HepG2 (cell line): Measurements from ENCODE around the gene MYEOV. TPM values are rescaled to one million over a fixed set of nuclear protein-coding genes. Genes with fewer than 3 reads are reported as not detected.

Experiments used
- ATAC-seq: fragments of 200-7000 bp; cut with Tn5 transposase; 3 replicates; pipeline ENCODE4 v1.9.1; 2020; ENCODE audit warnings: mild to moderate bottlenecking, moderate library complexity
- BruUV-seq: library from RNA; stranded (reverse); fragments of 400-500 nt; replicated peaks from 2 replicates; lab custom pipeline; 2021; lab: Mats Ljungman, UMichigan
- CTCF ChIA-PET: fragments of 300-600 bp; formaldehyde crosslinking; extraction: SDS; loops from one replicate; lab custom pipeline; 2021; ENCODE audit warnings: low total read pairs, inconsistent platforms, low intra/inter-chr PET ratio; lab: Yijun Ruan, JAX
- POLR2A ChIA-PET: fragments of 350-600 bp; sonication (Branson Sonifier 250); formaldehyde crosslinking; loops from one replicate; lab custom pipeline; 2020; ENCODE audit warnings: antibody characterized with exemption, inconsistent platforms; lab: Yijun Ruan, JAX
- DNase-seq: peaks from one replicate; pipeline ENCODE4 v3.0.0-alpha.2; 2015; ENCODE audit warnings: low spot score
- FAIRE-seq: peaks from 3 replicates; lab custom pipeline; 2011; peaks lifted over from hg19 to GRCh38; lab: Jason Lieb, UNC
- H2AFZ ChIP-seq: one replicate; pipeline ENCODE4 v1.6.1; 2011; ENCODE audit warnings: low read length, inconsistent platforms
- H3K27ac ChIP-seq: fragments of 300-600 bp; 3 replicates; pipeline ENCODE4 v1.8.0; 2011; ENCODE audit warnings: mixed run types, mild to moderate bottlenecking, mixed read lengths, low read length, inconsistent platforms; ENCODE audit not compliant: insufficient read depth; ENCODE audit errors: extremely low read length
- H3K27me3 ChIP-seq, 2 experiments: fragments of 200-600 bp in 1 of 2; 2 replicates in 1 of 2; 3 replicates in 1 of 2; pipeline versions ENCODE4 v1.6.0 to v1.8.0; 2011; ENCODE audit warnings: low read length in 2 of 2, mild to moderate bottlenecking in 2 of 2, moderate library complexity in 2 of 2, inconsistent platforms in 1 of 2; ENCODE audit not compliant: insufficient read depth in 2 of 2, control insufficient read depth in 1 of 2
- H3K36me3 ChIP-seq, 2 experiments: fragments of 200-600 bp in 1 of 2; replicated peaks in 1 of 2; 2 replicates in 1 of 2; 3 replicates in 1 of 2; pipeline versions ENCODE4 v1.5.1 to v1.8.0; 2011; ENCODE audit warnings: low read length in 2 of 2, inconsistent platforms in 1 of 2; ENCODE audit not compliant: insufficient read depth in 2 of 2, control insufficient read depth in 1 of 2
- H3K4me1 ChIP-seq: 2 replicates; pipeline ENCODE4 v1.5.1; 2012; ENCODE audit warnings: low read length, inconsistent platforms; ENCODE audit not compliant: insufficient read depth
- H3K4me2 ChIP-seq: 2 replicates; pipeline ENCODE4 v1.6.0; 2011; ENCODE audit warnings: low read depth, low read length, inconsistent platforms
- H3K4me3 ChIP-seq, 3 experiments: fragments of 200-600 bp in 1 of 3; sonication (generic), shearing (Covaris generic) in 1 of 3; replicated peaks in 1 of 3; 2 replicates each; pipeline ENCODE4 v1.5.1; 2011 to 2016; ENCODE audit warnings: low read length in 3 of 3, inconsistent platforms in 2 of 3, low read depth in 2 of 3, mild to moderate bottlenecking in 2 of 3, control low read depth in 1 of 3, mixed read lengths in 1 of 3; ENCODE audit not compliant: insufficient read depth in 1 of 3
- H3K79me2 ChIP-seq: one replicate; pipeline ENCODE4 v1.6.1; 2011; ENCODE audit warnings: low read length, inconsistent platforms; ENCODE audit not compliant: insufficient read depth
- H3K9ac ChIP-seq: 2 replicates; pipeline ENCODE4 v1.6.0; 2011; ENCODE audit warnings: mild to moderate bottlenecking, low read depth, low read length, inconsistent platforms; ENCODE audit not compliant: insufficient read depth
- H3K9me3 ChIP-seq: 2 replicates; pipeline ENCODE4 v1.5.1; 2012; ENCODE audit warnings: mild to moderate bottlenecking, low read length
- H4K20me1 ChIP-seq: 2 replicates; pipeline ENCODE4 v1.6.0; 2011; ENCODE audit warnings: inconsistent platforms, mild to moderate bottlenecking, low read length, moderate library complexity; ENCODE audit not compliant: insufficient read depth
- CBX1 ChIP-seq: IDR thresholded peaks from one replicate; pipeline ENCODE4 v1.6.1; 2016; ENCODE audit warnings: antibody characterized with exemption, low read depth
- HOXA7 ChIP-seq: sonication (generic); formaldehyde crosslinking; IDR thresholded peaks from 2 replicates; pipeline ENCODE4 v1.8.1; 2022; ENCODE audit warnings: mild to moderate bottlenecking, missing genetic modification reagents, moderate library complexity
- LCORL ChIP-seq, 2 experiments: fragments of 450-650 bp in 1 of 2; sonication (generic) in 1 of 2; formaldehyde crosslinking in 1 of 2; IDR thresholded peaks; 2 replicates each; pipeline versions ENCODE4 v1.5.0 to v1.6.1; 2017 to 2020; ENCODE audit warnings: antibody characterized with exemption in 1 of 2, missing genetic modification reagents in 1 of 2
- ZBTB8A ChIP-seq: sonication (generic); formaldehyde crosslinking; IDR thresholded peaks from 2 replicates; pipeline ENCODE4 v1.4.0; 2020; ENCODE audit warnings: mild to moderate bottlenecking, low read depth, missing genetic modification reagents, borderline replicate concordance
- ZNF256 ChIP-seq: sonication (generic); formaldehyde crosslinking; conservative IDR thresholded peaks from 2 replicates; pipeline ENCODE4 v1.4.0; 2020; ENCODE audit warnings: missing genetic modification reagents
- ZNF33A ChIP-seq: sonication (generic); formaldehyde crosslinking; IDR thresholded peaks from 2 replicates; pipeline ENCODE4 v1.5.1; 2020; ENCODE audit warnings: missing genetic modification reagents, mild to moderate bottlenecking, moderate library complexity, borderline replicate concordance
- ZSCAN9 ChIP-seq: IDR thresholded peaks from 2 replicates; pipeline ENCODE4 v1.6.1; 2016; ENCODE audit warnings: borderline replicate concordance
- WGBS: methylation state at CpG from one replicate; pipeline ENCODE4 v1.1.6; 2017; ENCODE audit warnings: low lambda C conversion rate; 5-methylcytosine and 5-hydroxymethylcytosine counted together
- in situ Hi-C: cut with HindIII; loops from 2 replicates; pipeline ENCODE4 v1.10.0; 2017; ENCODE audit warnings: low pct_unique_long_range_greater_than_20kb; ENCODE audit not compliant: extremely low pct_ligation_motif_present
- intact Hi-C: fragments of 100-400 bp; cut with micrococcal nuclease; formaldehyde crosslinking; loops from one replicate; pipeline ENCODE4 v1.10.0; 2022; ENCODE audit not compliant: unreplicated experiment
- polyA plus RNA-seq, 8 experiments: library from polyadenylated mRNA; depleted of rRNA in 3 of 8; stranded (reverse) in 7 of 8; unstranded in 1 of 8; fragments of >200 nt; fragmentation: Illumina TruSeq in 4 of 8; extraction: Trizol in 4 of 8; gene quantifications; 2 replicates each; pipeline versions ENCODE4 v1.2.1 to v1.2.3, GENCODE V29; 2011 to 2016; ENCODE audit warnings: low read depth in 4 of 8, missing spikeins in 1 of 8, mixed read lengths in 1 of 8; ENCODE audit not compliant: insufficient read depth in 1 of 8
- total RNA-seq, 5 experiments: library from RNA; depleted of rRNA; stranded (reverse); fragments of >200 nt; fragmentation: Illumina TruSeq; extraction: Trizol; gene quantifications; 2 replicates each; pipeline ENCODE4 v1.2.3, GENCODE V29; 2016; ENCODE audit warnings: low read depth in 1 of 5
- TF ChIP-seq, protein P1 (sequence below): IDR thresholded peaks from 2 replicates; pipeline ENCODE4 v1.6.1; 2016; ENCODE audit warnings: low read depth, control low read depth
- TF ChIP-seq, protein P2 (sequence below): sonication (generic); formaldehyde crosslinking; IDR thresholded peaks from 2 replicates; pipeline ENCODE4 v1.5.0; 2020; ENCODE audit warnings: mild to moderate bottlenecking, missing genetic modification reagents, borderline replicate concordance

Gene MYEOV
- total and polyA plus RNA-seq, 2 of the 13 experiments (the other 11 are each of a cell fraction or from before 2014, with no cell fraction given): 0.33 to 1.8 TPM

DNA sequence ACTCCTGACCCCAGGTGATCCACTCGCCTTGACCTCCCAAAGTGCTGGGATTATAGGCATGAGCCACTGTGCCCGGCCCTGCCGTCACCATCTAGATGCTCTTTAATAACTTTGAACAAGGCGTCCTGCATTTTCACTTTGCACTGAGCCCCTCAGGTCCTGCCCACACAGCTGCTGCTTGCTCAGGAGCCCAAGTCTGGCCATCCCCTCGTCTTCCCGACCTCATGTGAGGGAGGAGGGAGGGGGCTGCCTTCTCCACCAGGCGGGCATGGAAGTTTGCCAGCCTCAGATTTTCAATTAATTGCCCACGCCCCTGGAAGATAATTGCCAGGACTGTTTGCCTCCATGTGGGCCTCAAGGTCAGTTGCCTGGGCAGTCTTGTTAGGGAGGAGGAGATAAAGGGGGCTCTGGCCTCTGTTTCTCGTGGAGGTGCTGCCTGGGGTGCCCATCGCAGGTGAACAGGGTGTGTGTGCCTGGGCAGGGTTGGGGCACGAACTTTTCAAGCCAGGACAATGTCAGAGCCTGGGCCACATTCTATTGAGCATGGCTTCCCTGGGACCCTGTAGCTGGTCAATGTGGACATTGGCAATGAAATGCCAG, 27.9 kb upstream of the MYEOV start:
- intact Hi-C loops: no loop called here
- no peaks in the 10 kb centered on the region for H3K79me2 ChIP-seq
- no peak overlapping the region for H3K27ac ChIP-seq
- no peaks in the 10 kb centered on the region for H3K9me3 ChIP-seq
- no peak overlapping the region for H3K9ac ChIP-seq
- peaks cover 4 to 48% of the 10 kb centered on the region in 2 experiments; a peak in 4 of 5 replicates for H3K27me3 ChIP-seq
- H3K4me1 ChIP-seq: peaks cover 25% of the 10 kb centered on the region
- no peak overlapping the region for H2AFZ ChIP-seq
- DNase-seq (no peak), FAIRE-seq (no peak), ATAC-seq (no peak)
- no peaks in the 10 kb centered on the region for H4K20me1 ChIP-seq
- in situ Hi-C loops: no loop called here
- no peak overlapping the region for H3K4me3 ChIP-seq
- WGBS: 44% methylated on average over 7 of the region's 11 CpGs
- no peak overlapping the region for H3K4me2 ChIP-seq
- BruUV-seq: no TSS peak
- TF ChIP-seq CBX1 (no peak), HOXA7 (CRISPR knock-in tag) (no peak), ZNF256 (no peak), ZBTB8A (no peak), ZSCAN9 (CRISPR knock-in tag) (no peak), ZNF33A (no peak), LCORL (IDR thresholded peaks at IDR 0.05) (no peak), LCORL (CRISPR knock-in tag; IDR thresholded peaks at IDR 0.05) (no peak)
- TF ChIP-seq, protein P1, sequence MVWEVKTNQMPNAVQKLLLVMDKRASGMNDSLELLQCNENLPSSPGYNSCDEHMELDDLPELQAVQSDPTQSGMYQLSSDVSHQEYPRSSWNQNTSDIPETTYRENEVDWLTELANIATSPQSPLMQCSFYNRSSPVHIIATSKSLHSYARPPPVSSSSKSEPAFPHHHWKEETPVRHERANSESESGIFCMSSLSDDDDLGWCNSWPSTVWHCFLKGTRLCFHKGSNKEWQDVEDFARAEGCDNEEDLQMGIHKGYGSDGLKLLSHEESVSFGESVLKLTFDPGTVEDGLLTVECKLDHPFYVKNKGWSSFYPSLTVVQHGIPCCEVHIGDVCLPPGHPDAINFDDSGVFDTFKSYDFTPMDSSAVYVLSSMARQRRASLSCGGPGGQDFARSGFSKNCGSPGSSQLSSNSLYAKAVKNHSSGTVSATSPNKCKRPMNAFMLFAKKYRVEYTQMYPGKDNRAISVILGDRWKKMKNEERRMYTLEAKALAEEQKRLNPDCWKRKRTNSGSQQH (CRISPR knock-in tag): no peak
- TF ChIP-seq, protein P2, sequence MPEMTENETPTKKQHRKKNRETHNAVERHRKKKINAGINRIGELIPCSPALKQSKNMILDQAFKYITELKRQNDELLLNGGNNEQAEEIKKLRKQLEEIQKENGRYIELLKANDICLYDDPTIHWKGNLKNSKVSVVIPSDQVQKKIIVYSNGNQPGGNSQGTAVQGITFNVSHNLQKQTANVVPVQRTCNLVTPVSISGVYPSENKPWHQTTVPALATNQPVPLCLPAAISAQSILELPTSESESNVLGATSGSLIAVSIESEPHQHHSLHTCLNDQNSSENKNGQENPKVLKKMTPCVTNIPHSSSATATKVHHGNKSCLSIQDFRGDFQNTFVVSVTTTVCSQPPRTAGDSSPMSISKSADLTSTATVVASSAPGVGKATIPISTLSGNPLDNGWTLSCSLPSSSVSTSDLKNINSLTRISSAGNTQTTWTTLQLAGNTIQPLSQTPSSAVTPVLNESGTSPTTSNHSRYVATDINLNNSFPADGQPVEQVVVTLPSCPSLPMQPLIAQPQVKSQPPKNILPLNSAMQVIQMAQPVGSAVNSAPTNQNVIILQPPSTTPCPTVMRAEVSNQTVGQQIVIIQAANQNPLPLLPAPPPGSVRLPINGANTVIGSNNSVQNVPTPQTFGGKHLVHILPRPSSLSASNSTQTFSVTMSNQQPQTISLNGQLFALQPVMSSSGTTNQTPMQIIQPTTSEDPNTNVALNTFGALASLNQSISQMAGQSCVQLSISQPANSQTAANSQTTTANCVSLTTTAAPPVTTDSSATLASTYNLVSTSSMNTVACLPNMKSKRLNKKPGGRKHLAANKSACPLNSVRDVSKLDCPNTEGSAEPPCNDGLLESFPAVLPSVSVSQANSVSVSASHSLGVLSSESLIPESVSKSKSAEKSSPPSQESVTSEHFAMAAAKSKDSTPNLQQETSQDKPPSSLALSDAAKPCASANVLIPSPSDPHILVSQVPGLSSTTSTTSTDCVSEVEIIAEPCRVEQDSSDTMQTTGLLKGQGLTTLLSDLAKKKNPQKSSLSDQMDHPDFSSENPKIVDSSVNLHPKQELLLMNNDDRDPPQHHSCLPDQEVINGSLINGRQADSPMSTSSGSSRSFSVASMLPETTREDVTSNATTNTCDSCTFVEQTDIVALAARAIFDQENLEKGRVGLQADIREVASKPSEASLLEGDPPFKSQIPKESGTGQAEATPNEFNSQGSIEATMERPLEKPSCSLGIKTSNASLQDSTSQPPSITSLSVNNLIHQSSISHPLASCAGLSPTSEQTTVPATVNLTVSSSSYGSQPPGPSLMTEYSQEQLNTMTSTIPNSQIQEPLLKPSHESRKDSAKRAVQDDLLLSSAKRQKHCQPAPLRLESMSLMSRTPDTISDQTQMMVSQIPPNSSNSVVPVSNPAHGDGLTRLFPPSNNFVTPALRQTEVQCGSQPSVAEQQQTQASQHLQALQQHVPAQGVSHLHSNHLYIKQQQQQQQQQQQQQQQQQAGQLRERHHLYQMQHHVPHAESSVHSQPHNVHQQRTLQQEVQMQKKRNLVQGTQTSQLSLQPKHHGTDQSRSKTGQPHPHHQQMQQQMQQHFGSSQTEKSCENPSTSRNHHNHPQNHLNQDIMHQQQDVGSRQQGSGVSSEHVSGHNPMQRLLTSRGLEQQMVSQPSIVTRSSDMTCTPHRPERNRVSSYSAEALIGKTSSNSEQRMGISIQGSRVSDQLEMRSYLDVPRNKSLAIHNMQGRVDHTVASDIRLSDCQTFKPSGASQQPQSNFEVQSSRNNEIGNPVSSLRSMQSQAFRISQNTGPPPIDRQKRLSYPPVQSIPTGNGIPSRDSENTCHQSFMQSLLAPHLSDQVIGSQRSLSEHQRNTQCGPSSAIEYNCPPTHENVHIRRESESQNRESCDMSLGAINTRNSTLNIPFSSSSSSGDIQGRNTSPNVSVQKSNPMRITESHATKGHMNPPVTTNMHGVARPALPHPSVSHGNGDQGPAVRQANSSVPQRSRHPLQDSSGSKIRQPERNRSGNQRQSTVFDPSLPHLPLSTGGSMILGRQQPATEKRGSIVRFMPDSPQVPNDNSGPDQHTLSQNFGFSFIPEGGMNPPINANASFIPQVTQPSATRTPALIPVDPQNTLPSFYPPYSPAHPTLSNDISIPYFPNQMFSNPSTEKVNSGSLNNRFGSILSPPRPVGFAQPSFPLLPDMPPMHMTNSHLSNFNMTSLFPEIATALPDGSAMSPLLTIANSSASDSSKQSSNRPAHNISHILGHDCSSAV (CRISPR knock-in tag): no peak
- H3K36me3 ChIP-seq: no peaks in the 10 kb centered on the region
- POLR2A ChIA-PET: no interaction called here
- CTCF ChIA-PET: no interaction called here
